GM23338 (cell line): ENCODE measurements around the gene RBCK1. TPM values are rescaled to one million over a fixed set of nuclear protein-coding genes. Genes with fewer than 3 reads are reported as not detected.
"Not testable (repeated sequence)": the region's sequence is repeated elsewhere in the genome, so short reads cannot be mapped to it uniquely, and the experiment has no call there.

ENCODE experiments used
- ATAC-seq: fragments of 200-7000 bp; cut with Tn5 transposase; 3 replicates; pipeline ENCODE4 v1.9.1; 2020
- DNase-seq: peaks from one replicate; pipeline ENCODE4 v3.0.0-alpha.2; 2015; ENCODE audit warnings: low spot score
- H2AFZ ChIP-seq: fragments of 200-600 bp; sonication (generic); 2 replicates; pipeline ENCODE4 v1.8.0; 2016; ENCODE audit warnings: antibody characterized with exemption, mild to moderate bottlenecking, moderate library complexity
- H3F3A ChIP-seq: fragments of 200-600 bp; sonication (generic); replicated peaks from 2 replicates; pipeline ENCODE4 v1.8.0; 2017; ENCODE audit warnings: antibody characterized with exemption, mixed run types, low read depth
- H3K27ac ChIP-seq: fragments of 200-600 bp; sonication (generic); 2 replicates; pipeline ENCODE4 v1.6.1; 2016; ENCODE audit warnings: low read depth
- H3K27me3 ChIP-seq: fragments of 200-600 bp; sonication (generic); 2 replicates; pipeline ENCODE4 v1.8.0; 2016; ENCODE audit warnings: mild to moderate bottlenecking, mixed run types, moderate library complexity; ENCODE audit not compliant: insufficient read depth
- H3K36me3 ChIP-seq: fragments of 200-600 bp; sonication (generic); 2 replicates; pipeline ENCODE4 v1.8.0; 2016; ENCODE audit warnings: mild to moderate bottlenecking; ENCODE audit not compliant: insufficient read depth
- H3K4me1 ChIP-seq: fragments of 200-600 bp; sonication (generic); 2 replicates; pipeline ENCODE4 v1.8.0; 2016; ENCODE audit warnings: mild to moderate bottlenecking, moderate library complexity; ENCODE audit not compliant: insufficient read depth
- H3K4me2 ChIP-seq: fragments of 200-600 bp; sonication (generic); 2 replicates; pipeline ENCODE4 v1.7.1; 2017; ENCODE audit warnings: mixed run types
- H3K4me3 ChIP-seq: fragments of 200-600 bp; sonication (generic); 2 replicates; pipeline ENCODE4 v1.6.1; 2016; ENCODE audit warnings: mixed run types
- H3K79me2 ChIP-seq: fragments of 200-600 bp; sonication (generic); replicated peaks from 2 replicates; pipeline ENCODE4 v1.8.0; 2017; ENCODE audit warnings: mild to moderate bottlenecking; ENCODE audit not compliant: insufficient read depth
- H3K9me2 ChIP-seq: fragments of 200-600 bp; sonication (generic); 2 replicates; pipeline ENCODE4 v1.8.0; 2017; ENCODE audit not compliant: insufficient read depth
- H4K20me1 ChIP-seq: fragments of 200-600 bp; sonication (generic); replicated peaks from 2 replicates; pipeline ENCODE4 v1.8.0; 2017; ENCODE audit warnings: mild to moderate bottlenecking; ENCODE audit not compliant: insufficient read depth
- H3K27ac Mint-ChIP-seq: 2 replicates; pipeline ENCODE4 v1.8.0; 2020; ENCODE audit warnings: inconsistent platforms, mild to moderate bottlenecking, moderate library complexity, mixed read lengths
- H3K27me3 Mint-ChIP-seq: 3 replicates; pipeline ENCODE4 v1.8.0; 2022; ENCODE audit warnings: low read depth, mild to moderate bottlenecking, moderate library complexity, mixed read lengths, inconsistent platforms; ENCODE audit not compliant: insufficient read depth, poor library complexity
- H3K36me3 Mint-ChIP-seq: 3 replicates; pipeline ENCODE4 v1.8.0; 2021; ENCODE audit warnings: low read depth, mild to moderate bottlenecking, inconsistent platforms, moderate library complexity, mixed read lengths
- H3K4me1 Mint-ChIP-seq: 3 replicates; pipeline ENCODE4 v1.8.0; 2020; ENCODE audit warnings: mild to moderate bottlenecking, inconsistent platforms, mixed read lengths
- H3K4me3 Mint-ChIP-seq: 3 replicates; pipeline ENCODE4 v1.8.0; 2021; ENCODE audit warnings: moderate library complexity, mild to moderate bottlenecking, inconsistent platforms, mixed read lengths
- H3K9me3 Mint-ChIP-seq: 3 replicates; pipeline ENCODE4 v1.8.0; 2020; ENCODE audit warnings: moderate library complexity, mild to moderate bottlenecking, inconsistent platforms, mixed read lengths
- CREB1 ChIP-seq: fragments of 250-450 bp; sonication (Bioruptor Pico); IDR thresholded peaks from 2 replicates; pipeline ENCODE4 v1.5.0; 2020; ENCODE audit warnings: low read depth, mild to moderate bottlenecking, moderate library complexity
- EZH2phosphoT487 ChIP-seq: fragments of 200-600 bp; sonication (generic); IDR thresholded peaks from one replicate; pipeline ENCODE4 v1.8.1; 2018; ENCODE audit warnings: antibody characterized with exemption; ENCODE audit not compliant: unreplicated experiment
- JUNB ChIP-seq: IDR thresholded peaks from one replicate; pipeline ENCODE4 v1.6.1; 2016; ENCODE audit warnings: antibody characterized with exemption; ENCODE audit not compliant: unreplicated experiment
- NANOG ChIP-seq: IDR thresholded peaks from 2 replicates; pipeline ENCODE4 v1.6.1; 2016; ENCODE audit warnings: antibody characterized with exemption, borderline replicate concordance
- POLR2AphosphoS5 ChIP-seq: IDR thresholded peaks from 2 replicates; pipeline ENCODE4 v1.6.1; 2016; ENCODE audit warnings: antibody characterized with exemption, low read depth
- STAT1 ChIP-seq: IDR thresholded peaks from one replicate; pipeline ENCODE4 v1.6.1; 2016; ENCODE audit warnings: antibody characterized with exemption; ENCODE audit not compliant: unreplicated experiment
- ZNF114 ChIP-seq: fragments of 250-450 bp; sonication (Bioruptor Pico); IDR thresholded peaks from 2 replicates; pipeline ENCODE4 v1.5.0; 2020; ENCODE audit warnings: mild to moderate bottlenecking, moderate library complexity
- ZNF331 ChIP-seq: fragments of 250-450 bp; sonication (Bioruptor Pico); IDR thresholded peaks from 2 replicates; pipeline ENCODE4 v1.5.0; 2020; ENCODE audit warnings: low read depth, mild to moderate bottlenecking, moderate library complexity
- ZNF462 ChIP-seq: fragments of 250-450 bp; sonication (Bioruptor Pico); IDR thresholded peaks from 2 replicates; pipeline ENCODE4 v1.5.0; 2020; ENCODE audit warnings: mild to moderate bottlenecking, moderate library complexity
- polyA plus RNA-seq: library from polyadenylated mRNA; unstranded; fragments of >200 nt; fragmentation: Nextera tagmentation; extraction: Ambion mirVana; gene quantifications from 2 replicates; pipeline ENCODE4 v1.2.1, GENCODE V29; 2016
- total RNA-seq: library from RNA; depleted of rRNA; stranded (reverse); fragments of >200 nt; shearing (Covaris generic); gene quantifications from 2 replicates; pipeline ENCODE4 v1.2.3, GENCODE V29; 2014

Gene RBCK1
- total and polyA plus RNA-seq, 2 experiments from 2014 or later: 52.6 to 56.8 TPM

- no peak for TF ChIP-seq ZNF462
- no peak for TF ChIP-seq NANOG
- TF ChIP-seq ZNF331: no peak
- TF ChIP-seq CREB1 (CRISPR knock-in tag): no peak
These were observed 16.9 kb upstream of the RBCK1 start (continued) for GRCh38 chr20:391041-391711.

- ATAC-seq, H3K36me3 ChIP-seq, H3K9me3 Mint-ChIP-seq, H3K79me2 ChIP-seq, H2AFZ ChIP-seq, H3K4me2 ChIP-seq, H3K27ac Mint-ChIP-seq, H3K27me3 ChIP-seq, H3K4me3 ChIP-seq, DNase-seq, H3K4me3 Mint-ChIP-seq, H3K4me1 ChIP-seq, H3K27me3 Mint-ChIP-seq, H3K27ac ChIP-seq, H3K4me1 Mint-ChIP-seq, H3K9me2 ChIP-seq, H4K20me1 ChIP-seq, H3F3A ChIP-seq: not testable (repeated sequence)
- peaks cover 59% of the 10 kb centered on the region for H3K36me3 Mint-ChIP-seq
These were observed 14.8 kb upstream of the RBCK1 start for GRCh38 chr20:393296-393695.

- Mint-ChIP-seq H3K4me3 (no peak overlapping the region), H3K27ac (no peak overlapping the region), H3K4me1 (peaks cover 16% of the 10 kb centered on the region), H3K9me3 (no peaks in the 10 kb centered on the region), H3K27me3 (peaks cover 8% of the 10 kb centered on the region), H3K36me3 (peaks cover 42% of the 10 kb centered on the region)
- Histone ChIP-seq H3K27ac (no peak overlapping the region), H2AFZ (no peak overlapping the region), H3K79me2 (no peaks in the 10 kb centered on the region), H3K4me3 (no peak overlapping the region), H3K4me1 (peaks cover 7% of the 10 kb centered on the region), H3K36me3 (no peaks in the 10 kb centered on the region), H3K4me2 (no peak overlapping the region), H3K9me2 (no peaks in the 10 kb centered on the region), H3F3A (no peaks in the 10 kb centered on the region), H4K20me1 (no peaks in the 10 kb centered on the region), H3K27me3 (no peaks in the 10 kb centered on the region)
- DNase-seq: no peak
- ATAC-seq: no peak
- TF ChIP-seq STAT1: no peak
- no peak for TF ChIP-seq EZH2phosphoT487
- TF ChIP-seq ZNF114 (CRISPR knock-in tag): no peak
- no peak for TF ChIP-seq NANOG
- TF ChIP-seq POLR2AphosphoS5: no peak
- no peak for TF ChIP-seq JUNB
- no peak for TF ChIP-seq ZNF331
These were observed 11.9 kb upstream of the RBCK1 start for GRCh38 chr20:396252-396618.
